NB4 (cell line): ENCODE results near the gene TBC1D14.

Source experiments
- DNase-seq: peaks from one replicate; pipeline ENCODE4 v3.0.0; 2010; ENCODE audit warnings: low read depth
- H3K4me3 ChIP-seq: one replicate; pipeline ENCODE4 v1.5.1; 2011; ENCODE audit warnings: mild to moderate bottlenecking, low read depth, low read length, moderate library complexity
- CTCF ChIP-seq: IDR thresholded peaks from one replicate; pipeline ENCODE4 v1.5.1; 2012; ENCODE audit warnings: low read depth, low read length
- MAX ChIP-seq: IDR thresholded peaks from 2 replicates; pipeline ENCODE4 v1.6.1; 2011; ENCODE audit warnings: low read depth, low read length
- MYC ChIP-seq: IDR thresholded peaks from 2 replicates; pipeline ENCODE4 v1.6.1; 2011; ENCODE audit warnings: low read depth, low read length
- POLR2A ChIP-seq: IDR thresholded peaks from 2 replicates; pipeline ENCODE4 v1.6.1; 2011; ENCODE audit warnings: mild to moderate bottlenecking; ENCODE audit not compliant: insufficient read length; ENCODE audit errors: extremely low read depth

The TBC1D14 gene

GRCh38 chr4:7009564-7009963 is 99.9 kb downstream of the TBC1D14 start:
- TF ChIP-seq MYC = no peak
- TF ChIP-seq MAX = no peak
- TF ChIP-seq CTCF = no peak
- no peak for TF ChIP-seq POLR2A
- H3K4me3 ChIP-seq = no peak overlapping the region
- DNase-seq = no peak

GRCh38 chr4:7013175-7013574 is 103.5 kb downstream of the TBC1D14 start:
- no peak for DNase-seq
- TF ChIP-seq CTCF (no peak), POLR2A (no peak), MAX (no peak), MYC (no peak)

GRCh38 chr4:7014815-7015214 is 105.2 kb downstream of the TBC1D14 start:
- no peak for TF ChIP-seq CTCF
- TF ChIP-seq POLR2A = no peak
- TF ChIP-seq MYC = no peak
- no peak for TF ChIP-seq MAX
- no peak for DNase-seq
- no peak overlapping the region for H3K4me3 ChIP-seq

More at GRCh38 chr4:7013175-7013574, 103.5 kb downstream of the TBC1D14 start:
- no peak overlapping the region for H3K4me3 ChIP-seq

GRCh38 chr4:7015383-7016035 is 105.9 kb downstream of the TBC1D14 start:
- no peak overlapping the region for H3K4me3 ChIP-seq
- no peak for DNase-seq
- no peak for TF ChIP-seq CTCF
- no peak for TF ChIP-seq POLR2A
- TF ChIP-seq MAX = no peak
- no peak for TF ChIP-seq MYC

- TF ChIP-seq MYC (no peak), CTCF (no peak), POLR2A (no peak)
- no peak for DNase-seq
- no peak overlapping the region for H3K4me3 ChIP-seq
These were observed 106.5 kb downstream of the TBC1D14 start for GRCh38 chr4:7016086-7016485.

- DNase-seq = no peak
- H3K4me3 ChIP-seq = no peak overlapping the region
- TF ChIP-seq MAX = no peak
- no peak for TF ChIP-seq CTCF
- no peak for TF ChIP-seq MYC
- TF ChIP-seq POLR2A = no peak
These were observed 106.9 kb downstream of the TBC1D14 start for GRCh38 chr4:7016512-7016911.
